ENCODE results near the gene COMMD2. TPM values are rescaled to one million over a fixed set of nuclear protein-coding genes. Genes with fewer than 3 reads are reported as not detected.

Gene COMMD2
- total and polyA plus RNA-seq, 5 experiments from 2014 or later, result 43.7 to 84.2 (median 64.9) TPM

DNA sequence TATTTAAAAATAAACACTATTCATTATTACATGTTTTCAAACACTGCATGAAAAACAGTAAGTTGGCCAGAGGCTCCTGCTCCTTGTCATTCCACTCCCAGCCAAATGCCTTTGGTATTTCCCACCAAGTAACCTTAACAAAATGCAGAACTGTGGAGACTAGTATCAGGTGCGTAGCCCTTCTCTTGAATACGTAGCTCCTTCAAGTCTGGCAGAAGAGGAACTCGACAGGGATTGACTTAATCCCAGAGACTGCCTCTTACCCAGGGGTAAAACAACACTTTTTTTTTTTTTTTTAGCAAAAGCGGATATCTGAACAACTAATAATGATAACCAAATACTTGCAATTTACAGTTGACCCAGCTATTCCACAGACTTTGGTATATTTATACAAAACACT lies 738 bp downstream of the COMMD2 start:
- POLR2A ChIA-PET, result interaction anchor here (1.4 to 2.2 kb wide), 2 partner anchors 61 to 622 kb away, joined by 4 to 11 read pairs; partner anchors contain the start of gene RNF13
- Mint-ChIP-seq H3K9me3 (no peaks in the 10 kb centered on the region), H3K36me3 (peaks cover 10 to 38% (median 19%) of the 10 kb centered on the region in 3 donors), H3K27me3 (no peaks in the 10 kb centered on the region), H3K4me3 (peak overlapping the region; percentile 91 to 99 (median 97)), H3K4me1 (peaks cover 10 to 45% (median 32%) of the 10 kb centered on the region in 4 donors), H3K27ac (peak overlapping the region; percentile 88 to 98 (median 96))
- ATAC-seq, result no peak
- peak in 1 of 10 donors; percentile 2 for DNase-seq

DNA sequence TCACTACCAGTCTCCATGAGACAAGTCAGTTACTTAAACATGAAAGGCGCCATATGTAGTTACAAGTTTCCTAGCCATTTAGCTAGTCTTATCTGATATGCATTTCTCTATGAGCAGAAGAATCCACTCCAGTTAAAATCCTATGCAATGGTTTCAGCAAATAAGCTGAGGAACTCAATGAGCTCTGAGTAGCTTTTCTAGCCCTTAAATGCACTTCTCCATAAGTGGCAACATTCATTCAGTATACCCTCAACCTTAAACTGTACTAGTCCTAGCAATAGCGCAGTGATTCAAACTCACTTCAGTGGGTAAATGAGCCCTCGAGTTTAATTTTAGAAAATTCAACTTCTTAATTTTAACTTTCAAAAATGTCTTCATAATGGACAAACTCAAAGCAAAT lies 7.7 kb downstream of the COMMD2 start:
- H3K4me1 Mint-ChIP-seq, result peaks cover 8 to 32% (median 13%) of the 10 kb centered on the region in 4 donors
- no peaks in the 10 kb centered on the region for H3K27me3 Mint-ChIP-seq
- DNase-seq, result no peak
- no peak for ATAC-seq
- H3K4me3 Mint-ChIP-seq, result no peak overlapping the region
- POLR2A ChIA-PET, result no interaction called here
- no peaks in the 10 kb centered on the region for H3K9me3 Mint-ChIP-seq
- peaks cover 14 to 81% (median 25%) of the 10 kb centered on the region in 3 donors for H3K36me3 Mint-ChIP-seq
- H3K27ac Mint-ChIP-seq, result peak overlapping the region in 1 of 10 donors; percentile 20

DNA sequence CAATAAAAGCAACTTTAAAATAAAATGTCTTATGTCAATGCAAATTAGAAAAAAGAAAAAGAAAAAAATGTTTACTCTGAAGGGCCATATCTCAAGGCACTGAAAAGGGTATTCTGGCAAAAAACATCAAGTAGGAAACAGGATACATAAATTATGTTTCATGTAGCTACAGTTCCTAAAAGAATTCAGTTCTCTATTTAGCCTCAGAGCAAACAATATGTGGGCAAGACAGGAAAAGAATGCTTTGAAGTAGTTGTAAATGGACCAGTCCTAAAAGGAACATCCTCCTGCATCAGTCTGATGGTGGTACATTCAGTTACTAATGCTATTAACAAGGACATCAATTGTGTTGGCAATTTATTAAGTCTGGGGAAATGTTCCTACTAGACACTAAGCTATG lies 8.1 kb downstream of the COMMD2 start:
- peaks cover 14 to 80% (median 26%) of the 10 kb centered on the region in 3 donors for H3K36me3 Mint-ChIP-seq
- H3K4me3 Mint-ChIP-seq, result no peak overlapping the region
- H3K4me1 Mint-ChIP-seq, result peaks cover 7 to 30% (median 11%) of the 10 kb centered on the region in 4 donors
- POLR2A ChIA-PET, result no interaction called here
- ATAC-seq (no peak), DNase-seq (no peak)
- H3K9me3 Mint-ChIP-seq, result no peaks in the 10 kb centered on the region
- peak overlapping the region in 2 of 10 donors; percentile 11 to 20 for H3K27ac Mint-ChIP-seq
- no peaks in the 10 kb centered on the region for H3K27me3 Mint-ChIP-seq

- no peak overlapping the region for H3K4me3 Mint-ChIP-seq
Observed at GRCh38 chr3:149739396-149739795, 12.9 kb downstream of the COMMD2 start.

DNA sequence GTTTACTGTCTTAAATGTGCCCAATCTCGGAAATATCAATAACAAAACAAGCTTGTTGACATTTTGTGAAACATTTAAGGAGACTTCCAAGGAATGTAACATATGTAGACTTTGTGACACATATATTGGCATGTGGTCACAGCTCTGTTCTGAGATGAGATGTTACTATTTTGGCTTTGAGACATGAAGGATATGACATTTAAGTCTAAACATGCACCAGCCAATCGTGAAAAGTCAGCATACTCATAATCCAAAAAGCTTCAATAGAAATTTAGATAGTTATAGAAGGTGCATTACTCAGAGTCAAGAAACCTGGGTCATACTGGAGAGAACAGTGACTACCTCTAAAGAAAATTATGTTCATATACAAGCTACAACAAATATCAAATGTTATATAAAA lies 13.4 kb downstream of the COMMD2 start:
- H3K27me3 Mint-ChIP-seq, result no peaks in the 10 kb centered on the region
- no peak overlapping the region for H3K27ac Mint-ChIP-seq
- POLR2A ChIA-PET, result no interaction called here
- H3K9me3 Mint-ChIP-seq, result no peaks in the 10 kb centered on the region
- H3K4me1 Mint-ChIP-seq, result peaks cover 0 to 2% (median 0%) of the 10 kb centered on the region in 4 donors
- DNase-seq, result no peak
- H3K4me3 Mint-ChIP-seq, result no peak overlapping the region
- H3K36me3 Mint-ChIP-seq, result peaks cover 4 to 45% (median 9%) of the 10 kb centered on the region in 3 donors
- no peak for ATAC-seq

More at GRCh38 chr3:149739396-149739795, 12.9 kb downstream of the COMMD2 start:
- Mint-ChIP-seq H3K27ac (no peak overlapping the region), H3K36me3 (peaks cover 4 to 50% (median 9%) of the 10 kb centered on the region in 3 donors), H3K27me3 (no peaks in the 10 kb centered on the region), H3K4me1 (peaks cover 0 to 2% (median under 1%) of the 10 kb centered on the region in 4 donors), H3K9me3 (no peaks in the 10 kb centered on the region)
- no peak for DNase-seq
- POLR2A ChIA-PET, result no interaction called here
- ATAC-seq, result no peak

DNA sequence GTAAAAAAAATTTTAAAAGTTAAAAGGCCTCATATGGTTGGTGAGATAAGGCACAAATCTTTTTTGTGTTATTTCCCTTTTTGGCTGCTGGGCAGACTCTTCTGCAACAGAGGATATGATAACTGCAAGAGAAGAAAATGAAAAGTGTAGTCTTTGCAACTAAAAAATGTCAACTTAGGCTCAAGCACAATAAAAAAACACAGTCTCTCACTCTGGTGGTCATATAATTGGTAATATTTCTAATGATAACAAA lies 15.4 kb downstream of the COMMD2 start:
- POLR2A ChIA-PET, result no interaction called here
- Mint-ChIP-seq H3K9me3 (no peaks in the 10 kb centered on the region), H3K4me1 (peaks cover 0 to 2% (median 0%) of the 10 kb centered on the region in 4 donors), H3K27ac (no peak overlapping the region), H3K4me3 (no peak overlapping the region), H3K27me3 (no peaks in the 10 kb centered on the region), H3K36me3 (peaks cover 4 to 33% (median 9%) of the 10 kb centered on the region in 3 donors)
- no peak for DNase-seq
- ATAC-seq, result no peak

- peaks cover 1 to 28% (median 9%) of the 10 kb centered on the region in 3 donors for H3K36me3 Mint-ChIP-seq
Observed at GRCh38 chr3:149736175-149736952, 15.9 kb downstream of the COMMD2 start.

GRCh38 chr3:149732234-149732633 lies 20.1 kb downstream of the COMMD2 start:
- DNase-seq (no peak), ATAC-seq (no peak)
- H3K36me3 Mint-ChIP-seq, result peaks cover 0 to 5% (median 0%) of the 10 kb centered on the region in 3 donors
- H3K9me3 Mint-ChIP-seq, result no peaks in the 10 kb centered on the region
- H3K27ac Mint-ChIP-seq, result no peak overlapping the region
- POLR2A ChIA-PET, result no interaction called here
- H3K4me1 Mint-ChIP-seq, result no peaks in the 10 kb centered on the region
- H3K27me3 Mint-ChIP-seq, result no peaks in the 10 kb centered on the region
- no peak overlapping the region for H3K4me3 Mint-ChIP-seq

More at GRCh38 chr3:149736175-149736952, 15.9 kb downstream of the COMMD2 start:
- Mint-ChIP-seq H3K27ac (no peak overlapping the region), H3K27me3 (no peaks in the 10 kb centered on the region), H3K4me3 (no peak overlapping the region), H3K9me3 (no peaks in the 10 kb centered on the region), H3K4me1 (peaks cover 0 to 2% (median 0%) of the 10 kb centered on the region in 4 donors)
- DNase-seq (no peak), ATAC-seq (no peak)
- POLR2A ChIA-PET, result no interaction called here

DNA sequence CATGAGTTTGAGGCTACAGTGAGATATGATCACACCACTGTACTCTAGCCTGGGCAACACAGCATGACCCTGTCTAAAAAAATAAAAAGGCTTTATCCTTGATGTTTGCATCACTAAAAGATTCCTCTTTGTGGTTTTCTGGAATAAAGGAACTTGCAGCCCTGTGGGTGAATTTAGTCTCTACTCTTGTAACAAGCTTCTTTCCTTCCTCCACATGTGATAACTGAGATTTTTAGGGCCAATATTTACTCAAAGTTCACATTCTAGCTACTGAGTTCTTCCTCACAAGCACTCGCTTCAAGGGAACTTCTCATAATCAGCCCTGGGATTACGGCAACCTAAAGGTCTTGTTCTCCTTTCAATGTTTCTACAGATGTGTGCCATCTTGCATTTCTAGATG lies 24.6 kb downstream of the COMMD2 start:
- POLR2A ChIA-PET, result no interaction called here
- Mint-ChIP-seq H3K4me1 (no peaks in the 10 kb centered on the region), H3K36me3 (peaks cover 0 to 14% (median 6%) of the 10 kb centered on the region in 3 donors), H3K9me3 (peaks cover 0 to 12% (median 2%) of the 10 kb centered on the region in 9 donors), H3K27ac (no peak overlapping the region), H3K4me3 (no peak overlapping the region), H3K27me3 (peaks cover 0 to 2% (median 1%) of the 10 kb centered on the region in 5 donors)
- no peak for DNase-seq
- ATAC-seq, result no peak

DNA sequence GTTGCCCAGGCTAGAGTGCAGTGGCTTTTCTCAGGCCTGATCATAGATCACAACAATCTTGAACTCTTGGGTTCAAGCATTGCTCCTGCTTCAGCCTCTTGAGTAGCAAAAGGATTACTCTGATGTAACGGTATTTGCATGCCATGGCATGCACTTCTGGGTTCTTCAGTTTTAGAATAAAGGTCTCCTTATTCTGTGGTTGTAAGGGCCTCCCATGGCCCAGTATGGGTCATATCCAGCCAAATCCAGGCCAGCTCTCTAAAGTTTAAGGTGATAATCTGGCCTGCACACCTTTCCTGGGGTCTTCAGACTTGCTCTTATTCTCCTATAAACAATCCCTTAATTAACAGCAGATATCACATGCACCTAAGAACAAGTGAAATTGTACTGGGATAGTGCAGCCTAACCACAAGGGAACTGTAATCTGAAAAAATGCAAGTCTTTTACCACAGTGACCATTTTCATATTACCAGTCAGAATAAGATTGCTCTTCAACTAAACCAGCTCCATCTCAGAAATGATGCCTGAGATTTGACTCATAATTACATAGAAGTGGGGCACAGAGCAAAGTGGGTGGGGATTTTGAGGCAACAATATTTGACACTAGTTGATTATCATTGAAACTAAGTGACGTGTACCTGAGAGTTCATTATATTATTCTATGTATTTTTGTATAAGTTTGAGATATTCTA lies 25.4 kb downstream of the COMMD2 start:
- Mint-ChIP-seq H3K4me3 (no peak overlapping the region), H3K9me3 (peaks cover 2 to 20% (median 8%) of the 10 kb centered on the region in 9 donors), H3K36me3 (peaks cover 0 to 16% (median 9%) of the 10 kb centered on the region in 3 donors), H3K27me3 (peaks cover 0 to 2% (median 1%) of the 10 kb centered on the region in 5 donors), H3K4me1 (no peaks in the 10 kb centered on the region), H3K27ac (no peak overlapping the region)
- ATAC-seq (no peak), DNase-seq (no peak)
- POLR2A ChIA-PET, result no interaction called here

- POLR2A ChIA-PET, result no interaction called here
- peaks cover 11 to 35% (median 17%) of the 10 kb centered on the region in 9 donors for H3K9me3 Mint-ChIP-seq
- H3K36me3 Mint-ChIP-seq, result peaks cover 0 to 20% (median 17%) of the 10 kb centered on the region in 3 donors
- H3K27ac Mint-ChIP-seq, result no peak overlapping the region
- H3K4me1 Mint-ChIP-seq, result no peaks in the 10 kb centered on the region
- H3K27me3 Mint-ChIP-seq, result peaks cover 0 to 2% (median 1%) of the 10 kb centered on the region in 5 donors
- H3K4me3 Mint-ChIP-seq, result no peak overlapping the region
- no peak for ATAC-seq
- no peak for DNase-seq
Observed at GRCh38 chr3:149723781-149724180, 28.5 kb downstream of the COMMD2 start.

DNA sequence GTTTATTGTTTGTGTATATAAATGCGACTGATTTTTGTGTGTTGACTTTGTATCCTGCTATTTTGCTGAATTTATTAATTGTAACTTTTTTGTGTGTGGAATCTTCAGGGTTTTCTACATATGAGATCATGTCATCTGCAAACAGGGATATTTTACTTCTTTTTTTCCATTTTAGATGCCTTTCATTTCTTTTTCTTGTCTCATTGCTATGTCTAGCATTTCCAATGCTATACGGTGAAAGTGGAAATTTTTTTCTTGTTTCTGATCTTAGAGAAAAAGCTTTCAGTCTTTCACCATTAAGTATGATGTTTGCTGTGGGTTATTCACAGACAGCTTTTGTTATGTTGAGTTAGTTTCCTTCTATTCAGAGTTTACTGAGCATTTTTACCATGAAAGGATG lies 31.4 kb downstream of the COMMD2 start:
- Mint-ChIP-seq H3K4me1 (no peaks in the 10 kb centered on the region), H3K27ac (no peak overlapping the region), H3K9me3 (peaks cover 11 to 35% (median 17%) of the 10 kb centered on the region in 9 donors), H3K4me3 (no peak overlapping the region), H3K36me3 (peaks cover 0 to 20% (median 17%) of the 10 kb centered on the region in 3 donors), H3K27me3 (peaks cover 0 to 2% (median 0%) of the 10 kb centered on the region in 5 donors)
- DNase-seq, result no peak
- POLR2A ChIA-PET, result no interaction called here
- no peak for ATAC-seq

GRCh38 chr3:149717391-149718056 lies 34.8 kb downstream of the COMMD2 start:
- no peak for ATAC-seq
- Mint-ChIP-seq H3K36me3 (peaks cover 0 to 10% (median 5%) of the 10 kb centered on the region in 3 donors), H3K9me3 (peaks cover 4 to 22% (median 13%) of the 10 kb centered on the region in 9 donors), H3K27me3 (no peaks in the 10 kb centered on the region), H3K27ac (no peak overlapping the region), H3K4me1 (no peaks in the 10 kb centered on the region), H3K4me3 (no peak overlapping the region)
- DNase-seq, result peak in 4 of 10 donors; percentile 5 to 10 (median 7)
- POLR2A ChIA-PET, result no interaction called here
